GM11168 (cell line): Measurements from ENCODE around the gene RNU1-3.

Experiments used
- in situ Hi-C: fragments of 300-500 bp; cut with MboI; formaldehyde crosslinking; loops from one replicate; pipeline ENCODE4 v1.12.0; 2022; ENCODE audit warnings: low sequenced_read_pairs; ENCODE audit not compliant: unreplicated experiment

The RNU1-3 gene

GRCh38 chr1:16623337-16623736 is 43.4 kb downstream of the RNU1-3 start:
- in situ Hi-C loops: loop anchor here (5.0 kb wide), 1 partner anchor 319 kb away; no protein-coding TSS in a partner anchor

- in situ Hi-C loops: loop anchor here (5.0 kb wide), 1 partner anchor 321 kb away; no protein-coding TSS in a partner anchor
Measured at GRCh38 chr1:16621681-16622315, 45.0 kb downstream of the RNU1-3 start.

- in situ Hi-C loops: loop anchor here (5.0 kb wide), 1 partner anchor 321 kb away; no protein-coding TSS in a partner anchor
Measured at GRCh38 chr1:16621300-16621658, 45.5 kb downstream of the RNU1-3 start.

- in situ Hi-C loops: loop anchor here (5.0 kb wide), 1 partner anchor 322 kb away; no protein-coding TSS in a partner anchor
Measured at GRCh38 chr1:16619803-16620501, 46.8 kb downstream of the RNU1-3 start.

GRCh38 chr1:16618719-16619118 is 48.0 kb downstream of the RNU1-3 start:
- in situ Hi-C loops: no loop called here

- in situ Hi-C loops: no loop called here
Measured at GRCh38 chr1:16617778-16618580, 48.8 kb downstream of the RNU1-3 start.

- in situ Hi-C loops: no loop called here
Measured at GRCh38 chr1:16617114-16617631, 49.6 kb downstream of the RNU1-3 start.
